GM12875 (cell line): ENCODE data around the gene KRT20.
"Not testable (repeated sequence)": the region's sequence is repeated elsewhere in the genome, so short reads cannot be mapped to it uniquely, and the experiment has no call there.

Source experiments
- H3K4me3 ChIP-seq: one replicate; pipeline ENCODE4 v1.5.1; 2011; ENCODE audit warnings: low read depth, low read length, control low read depth
- CTCF ChIP-seq: IDR thresholded peaks from 2 replicates; pipeline ENCODE4 v1.5.1; 2011; ENCODE audit warnings: low read depth, mild to moderate bottlenecking, control low read depth, inconsistent platforms, low read length, moderate library complexity, borderline replicate concordance; ENCODE audit not compliant: insufficient read depth

Gene KRT20

DNA sequence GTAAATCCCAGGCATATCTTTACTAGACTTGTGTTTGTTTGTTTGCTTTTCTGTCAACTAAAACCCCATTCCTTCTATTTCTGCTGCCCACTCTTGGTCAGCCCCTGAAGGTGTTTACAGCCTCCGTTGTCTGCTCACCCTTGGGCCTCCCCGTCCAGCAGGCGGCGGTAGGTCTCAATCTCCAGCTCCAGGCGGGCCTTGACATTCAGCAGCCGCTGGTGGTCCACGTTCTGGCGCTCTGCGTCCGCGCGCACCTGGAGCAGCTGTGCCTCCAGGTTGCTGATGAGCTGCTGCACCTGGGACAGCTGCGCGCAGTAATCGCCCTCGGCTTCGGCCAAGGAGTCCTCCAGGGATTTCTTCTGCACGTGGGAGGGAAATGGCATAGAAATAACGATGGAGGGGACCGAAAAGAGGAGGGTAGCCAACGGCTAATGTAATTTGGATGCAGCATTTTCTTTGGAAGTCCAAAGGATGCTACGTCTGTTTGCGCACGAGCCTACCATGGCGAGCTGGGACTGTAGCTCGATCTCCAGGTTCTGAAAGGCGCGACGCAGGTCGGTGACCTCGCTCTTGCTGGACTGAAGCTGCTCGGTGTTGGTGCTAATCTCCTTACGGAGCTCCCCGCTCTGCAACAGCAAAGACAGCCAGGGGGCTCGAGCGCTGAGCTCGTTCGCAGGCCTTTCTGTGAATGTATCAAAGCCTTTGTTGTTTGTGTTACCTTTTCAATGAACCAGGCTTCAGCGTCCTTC, 21.9 kb downstream of the KRT20 start:
- H3K4me3 ChIP-seq = no peak overlapping the region
- peak; percentile 48; the same call in 1 of the 2 replicates for TF ChIP-seq CTCF

GRCh38 chr17:40859536-40859935, 25.5 kb downstream of the KRT20 start:
- no peak overlapping the region for H3K4me3 ChIP-seq
- TF ChIP-seq CTCF = no peak

GRCh38 chr17:40858667-40859066, 26.4 kb downstream of the KRT20 start:
- not testable (repeated sequence) for H3K4me3 ChIP-seq

- no peak overlapping the region for H3K4me3 ChIP-seq
- TF ChIP-seq CTCF = no peak
Measured at GRCh38 chr17:40857535-40857934, 27.5 kb downstream of the KRT20 start.

- H3K4me3 ChIP-seq = no peak overlapping the region
- TF ChIP-seq CTCF = no peak
Measured at GRCh38 chr17:40854175-40854814, 30.7 kb downstream of the KRT20 start.

GRCh38 chr17:40852364-40852763, 32.7 kb downstream of the KRT20 start:
- no peak overlapping the region for H3K4me3 ChIP-seq
- no peak for TF ChIP-seq CTCF

- H3K4me3 ChIP-seq = no peak overlapping the region
- no peak for TF ChIP-seq CTCF
Measured at GRCh38 chr17:40850293-40850972, 34.6 kb downstream of the KRT20 start.
